ENCODE data around the gene NHP2. TPM values are rescaled to one million over a fixed set of nuclear protein-coding genes. Genes with fewer than 3 reads are reported as not detected.
A peak's percentile ranks its signal among the peaks of the same experiment; 100 is the strongest.

NHP2 gene
- total RNA-seq, 1 donor from 2014 or later: 55.1 TPM

- peaks cover 0 to 6% of the 10 kb centered on the region in 2 donors for H3K4me1 ChIP-seq
- no peak for DNase-seq (ENCODE audit: low spot score in 2 of 2)
- no peak within 1 kb of the TSS for H3K27ac ChIP-seq
- intact Hi-C loops (cut with DNase I): no loop called here
- TF ChIP-seq CTCF (IDR thresholded peaks at IDR 0.05): no peak
- H3K9me3 ChIP-seq: no peaks in the 10 kb centered on the region
- H3K36me3 ChIP-seq: no peaks in the 10 kb centered on the region
- H3K27me3 ChIP-seq: peaks cover 9% of the 10 kb centered on the region
- H3K4me3 ChIP-seq: peak within 1 kb of the TSS; percentile 53 to 57
Measured at GRCh38 chr5:178113141-178113787, 40.4 kb downstream of the NHP2 start, which contains the start of gene N4BP3. Gene N4BP3, plus strand, starts transcription at chr5:178113532. Its CDS starts 6,052 bp downstream, at chr5:178119584.

- H3K4me1 ChIP-seq: peaks cover 0 to 6% of the 10 kb centered on the region in 2 donors
- no peak for DNase-seq (ENCODE audit: low spot score in 2 of 2)
- intact Hi-C loops (cut with DNase I): no loop called here
- H3K27me3 ChIP-seq: peaks cover 9% of the 10 kb centered on the region
- no peak for TF ChIP-seq CTCF (IDR thresholded peaks at IDR 0.05)
- no peak overlapping the region for H3K27ac ChIP-seq
- H3K4me3 ChIP-seq: no peak overlapping the region
- no peaks in the 10 kb centered on the region for H3K9me3 ChIP-seq
- no peaks in the 10 kb centered on the region for H3K36me3 ChIP-seq
Measured at GRCh38 chr5:178112545-178112944, 41.1 kb downstream of the NHP2 start.

GRCh38 chr5:178111925-178112324 is 41.8 kb downstream of the NHP2 start:
- peaks cover 0 to 6% of the 10 kb centered on the region in 2 donors for H3K4me1 ChIP-seq
- H3K9me3 ChIP-seq: no peaks in the 10 kb centered on the region
- TF ChIP-seq CTCF (IDR thresholded peaks at IDR 0.05): no peak
- intact Hi-C loops (cut with DNase I): no loop called here
- H3K4me3 ChIP-seq: no peak overlapping the region
- H3K27me3 ChIP-seq: peaks cover 9% of the 10 kb centered on the region
- H3K36me3 ChIP-seq: no peaks in the 10 kb centered on the region
- DNase-seq (ENCODE audit: low spot score in 2 of 2): no peak
- no peak overlapping the region for H3K27ac ChIP-seq

- no peak for DNase-seq (ENCODE audit: low spot score in 2 of 2)
- no peak for TF ChIP-seq CTCF (IDR thresholded peaks at IDR 0.05)
- Histone ChIP-seq H3K4me3 (no peak overlapping the region), H3K27me3 (peaks cover 9% of the 10 kb centered on the region), H3K36me3 (no peaks in the 10 kb centered on the region), H3K9me3 (no peaks in the 10 kb centered on the region), H3K4me1 (peaks cover 0 to 6% of the 10 kb centered on the region in 2 donors), H3K27ac (no peak overlapping the region)
- intact Hi-C loops (cut with DNase I): no loop called here
Measured at GRCh38 chr5:178110511-178110910, 43.2 kb downstream of the NHP2 start.

- Histone ChIP-seq H3K4me3 (no peak overlapping the region), H3K27ac (no peak overlapping the region), H3K9me3 (no peaks in the 10 kb centered on the region), H3K27me3 (peaks cover 5% of the 10 kb centered on the region), H3K4me1 (peaks cover 0 to 5% of the 10 kb centered on the region in 2 donors), H3K36me3 (no peaks in the 10 kb centered on the region)
- intact Hi-C loops (cut with DNase I): no loop called here
- no peak for DNase-seq (ENCODE audit: low spot score in 2 of 2)
- no peak for TF ChIP-seq CTCF (IDR thresholded peaks at IDR 0.05)
Measured at GRCh38 chr5:178108966-178109365, 44.7 kb downstream of the NHP2 start.
